ENCODE measurements around the gene MLN.

DNA sequence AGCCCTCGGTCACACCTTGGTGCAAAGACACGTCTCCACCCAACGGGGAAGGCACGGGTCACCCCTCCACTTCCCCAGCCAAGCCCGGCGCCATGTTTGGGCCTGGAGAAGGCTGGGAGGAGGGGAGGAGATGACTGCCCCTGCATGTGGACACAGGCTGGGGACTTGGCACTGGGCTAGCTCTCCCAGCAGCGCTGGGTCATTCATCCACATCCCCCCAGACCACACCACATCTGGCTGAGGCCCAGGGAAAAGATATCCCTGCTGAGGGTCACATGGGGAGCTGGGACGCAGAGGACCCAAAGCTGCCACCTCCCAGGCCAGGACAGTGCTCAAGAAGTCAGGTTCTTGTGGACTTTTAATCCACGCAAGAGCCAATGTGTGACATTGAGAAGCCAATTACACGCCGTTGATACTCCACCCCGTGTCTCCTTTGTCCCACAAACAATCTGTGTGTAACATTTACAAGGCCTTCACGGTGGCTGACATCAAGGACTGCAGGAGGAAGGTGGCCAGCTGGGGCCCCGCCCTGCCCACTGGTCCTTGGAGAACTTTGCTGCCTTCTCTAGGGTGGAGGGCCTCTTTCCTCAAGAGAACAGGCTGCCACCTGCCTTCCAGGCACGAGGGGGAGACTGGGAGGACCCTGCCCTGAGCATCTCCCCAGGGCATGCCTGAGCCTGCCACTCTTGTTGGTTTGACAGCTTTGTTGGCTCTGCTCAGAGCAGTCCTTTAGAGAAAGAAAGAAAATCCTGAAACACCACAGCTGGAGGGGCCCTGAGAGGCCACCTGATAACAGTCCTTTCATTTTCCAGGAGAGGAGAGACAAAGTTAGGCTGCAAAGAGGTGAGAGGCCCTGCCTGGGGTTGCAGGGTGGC, 51.8 kb downstream of the MLN start:
- TF ChIP-seq, protein P1, sequence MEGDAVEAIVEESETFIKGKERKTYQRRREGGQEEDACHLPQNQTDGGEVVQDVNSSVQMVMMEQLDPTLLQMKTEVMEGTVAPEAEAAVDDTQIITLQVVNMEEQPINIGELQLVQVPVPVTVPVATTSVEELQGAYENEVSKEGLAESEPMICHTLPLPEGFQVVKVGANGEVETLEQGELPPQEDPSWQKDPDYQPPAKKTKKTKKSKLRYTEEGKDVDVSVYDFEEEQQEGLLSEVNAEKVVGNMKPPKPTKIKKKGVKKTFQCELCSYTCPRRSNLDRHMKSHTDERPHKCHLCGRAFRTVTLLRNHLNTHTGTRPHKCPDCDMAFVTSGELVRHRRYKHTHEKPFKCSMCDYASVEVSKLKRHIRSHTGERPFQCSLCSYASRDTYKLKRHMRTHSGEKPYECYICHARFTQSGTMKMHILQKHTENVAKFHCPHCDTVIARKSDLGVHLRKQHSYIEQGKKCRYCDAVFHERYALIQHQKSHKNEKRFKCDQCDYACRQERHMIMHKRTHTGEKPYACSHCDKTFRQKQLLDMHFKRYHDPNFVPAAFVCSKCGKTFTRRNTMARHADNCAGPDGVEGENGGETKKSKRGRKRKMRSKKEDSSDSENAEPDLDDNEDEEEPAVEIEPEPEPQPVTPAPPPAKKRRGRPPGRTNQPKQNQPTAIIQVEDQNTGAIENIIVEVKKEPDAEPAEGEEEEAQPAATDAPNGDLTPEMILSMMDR (IDR thresholded peaks at IDR 0.05) = peak in 1 of 5 experiments; percentile 22
- TF ChIP-seq POLR2A (IDR thresholded peaks at IDR 0.05) (no peak), EP300 (IDR thresholded peaks at IDR 0.05; ENCODE audit: low read depth) (peak; percentile 26)

Measured in transverse colon (tissue), 3 donors.